ENCODE data around the gene CELSR1. TPM values are rescaled to one million over a fixed set of nuclear protein-coding genes. Genes with fewer than 3 reads are reported as not detected.

The CELSR1 gene
- total RNA-seq, 1 experiment from 2014 or later = 33.2 TPM

DNA sequence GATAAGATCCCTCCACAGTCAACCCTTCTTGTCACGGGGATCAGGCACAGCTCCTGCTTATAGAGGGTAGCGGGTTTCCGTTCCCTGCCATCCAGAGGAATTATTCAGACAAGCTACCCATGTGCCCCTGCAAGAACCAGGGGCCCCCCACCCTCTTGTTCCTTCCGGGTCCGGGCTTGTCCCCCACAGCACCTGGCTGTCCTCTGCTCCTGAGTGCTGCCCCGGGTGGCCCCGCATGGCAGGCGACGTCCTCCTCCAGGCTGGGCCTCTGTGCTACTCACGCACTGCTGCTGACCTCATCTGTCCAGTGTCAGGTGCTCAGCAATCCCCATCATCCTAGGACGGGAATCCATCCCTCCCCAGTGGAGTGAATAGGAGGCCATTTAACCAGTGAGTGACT, 24.7 kb downstream of the CELSR1 start:
- no peaks in the 10 kb centered on the region for H3K9me3 Mint-ChIP-seq (ENCODE audit: unreplicated experiment)
- H3K27me3 Mint-ChIP-seq (ENCODE audit: insufficient read depth, unreplicated experiment) = no peaks in the 10 kb centered on the region
- no peaks in the 10 kb centered on the region for H3K4me1 Mint-ChIP-seq (ENCODE audit: low read depth, unreplicated experiment)
- BruUV-seq (replicated peaks) = no TSS peak
- Histone ChIP-seq H3K4me3 (ENCODE audit: low read depth, low read length) (no peak overlapping the region), H3K27me3 (replicated peaks; ENCODE audit: control insufficient read depth, insufficient read depth, low read length) (no peaks in the 10 kb centered on the region), H3K36me3 (ENCODE audit: control insufficient read depth, insufficient read depth, low read length) (no peaks in the 10 kb centered on the region), H3K4me1 (no peaks in the 10 kb centered on the region), H3K9me3 (no peaks in the 10 kb centered on the region)
- no peak overlapping the region for H3K27ac Mint-ChIP-seq (ENCODE audit: unreplicated experiment)
- peaks cover 6% of the 10 kb centered on the region for H3K36me3 Mint-ChIP-seq (ENCODE audit: insufficient read depth, unreplicated experiment)
- no peak overlapping the region for H3K4me3 Mint-ChIP-seq (ENCODE audit: unreplicated experiment)
- TF ChIP-seq, protein P1, sequence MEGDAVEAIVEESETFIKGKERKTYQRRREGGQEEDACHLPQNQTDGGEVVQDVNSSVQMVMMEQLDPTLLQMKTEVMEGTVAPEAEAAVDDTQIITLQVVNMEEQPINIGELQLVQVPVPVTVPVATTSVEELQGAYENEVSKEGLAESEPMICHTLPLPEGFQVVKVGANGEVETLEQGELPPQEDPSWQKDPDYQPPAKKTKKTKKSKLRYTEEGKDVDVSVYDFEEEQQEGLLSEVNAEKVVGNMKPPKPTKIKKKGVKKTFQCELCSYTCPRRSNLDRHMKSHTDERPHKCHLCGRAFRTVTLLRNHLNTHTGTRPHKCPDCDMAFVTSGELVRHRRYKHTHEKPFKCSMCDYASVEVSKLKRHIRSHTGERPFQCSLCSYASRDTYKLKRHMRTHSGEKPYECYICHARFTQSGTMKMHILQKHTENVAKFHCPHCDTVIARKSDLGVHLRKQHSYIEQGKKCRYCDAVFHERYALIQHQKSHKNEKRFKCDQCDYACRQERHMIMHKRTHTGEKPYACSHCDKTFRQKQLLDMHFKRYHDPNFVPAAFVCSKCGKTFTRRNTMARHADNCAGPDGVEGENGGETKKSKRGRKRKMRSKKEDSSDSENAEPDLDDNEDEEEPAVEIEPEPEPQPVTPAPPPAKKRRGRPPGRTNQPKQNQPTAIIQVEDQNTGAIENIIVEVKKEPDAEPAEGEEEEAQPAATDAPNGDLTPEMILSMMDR (IDR thresholded peaks at IDR 0.05; ENCODE audit: insufficient read depth in 1 of 2, low read depth in 1 of 2, low read length in 1 of 2, severe bottlenecking in 1 of 2, unreplicated experiment in 1 of 2) = no peak
- CTCF ChIA-PET = no interaction called here
- POLR2A ChIA-PET = no interaction called here
- no peak for DNase-seq
- intact Hi-C loops (cut with micrococcal nuclease; ENCODE audit: unreplicated experiment) = no loop called here

DNA sequence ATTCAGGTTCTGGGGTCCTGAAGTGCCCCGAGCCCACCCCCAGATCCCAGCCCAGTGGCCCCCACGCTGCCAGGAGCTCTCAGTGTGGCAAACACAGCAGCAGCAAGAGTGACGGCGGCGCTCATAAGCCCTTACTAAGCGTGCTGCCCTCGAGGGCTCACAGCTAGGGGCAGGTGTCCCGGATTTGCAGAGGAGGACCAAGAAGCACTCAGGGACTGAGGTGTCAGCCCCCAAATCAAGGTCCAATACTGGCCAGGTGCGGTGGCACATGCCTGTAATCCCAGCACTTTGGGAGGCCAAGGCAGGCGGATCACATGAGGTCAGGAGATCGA, 25.4 kb downstream of the CELSR1 start:
- Mint-ChIP-seq H3K36me3 (ENCODE audit: insufficient read depth, unreplicated experiment) (peaks cover 6% of the 10 kb centered on the region), H3K27me3 (ENCODE audit: insufficient read depth, unreplicated experiment) (no peaks in the 10 kb centered on the region), H3K4me1 (ENCODE audit: low read depth, unreplicated experiment) (no peaks in the 10 kb centered on the region), H3K9me3 (ENCODE audit: unreplicated experiment) (no peaks in the 10 kb centered on the region), H3K4me3 (ENCODE audit: unreplicated experiment) (no peak overlapping the region), H3K27ac (ENCODE audit: unreplicated experiment) (no peak overlapping the region)
- BruUV-seq (replicated peaks) = no TSS peak
- ChIA-PET POLR2A (no interaction called here), CTCF (no interaction called here)
- TF ChIP-seq, protein P1 (IDR thresholded peaks at IDR 0.05; ENCODE audit: insufficient read depth in 1 of 2, low read depth in 1 of 2, low read length in 1 of 2, severe bottlenecking in 1 of 2, unreplicated experiment in 1 of 2) = no peak
- Histone ChIP-seq H3K4me3 (ENCODE audit: low read depth, low read length) (no peak overlapping the region), H3K9me3 (no peaks in the 10 kb centered on the region), H3K4me1 (no peaks in the 10 kb centered on the region), H3K36me3 (ENCODE audit: control insufficient read depth, insufficient read depth, low read length) (no peaks in the 10 kb centered on the region), H3K27me3 (replicated peaks; ENCODE audit: control insufficient read depth, insufficient read depth, low read length) (no peaks in the 10 kb centered on the region)
- intact Hi-C loops (cut with micrococcal nuclease; ENCODE audit: unreplicated experiment) = no loop called here
- no peak for DNase-seq

- no peak for DNase-seq
- no TSS peak for BruUV-seq (replicated peaks)
These were observed 26.0 kb downstream of the CELSR1 start for GRCh38 chr22:46511151-46512038.

More at GRCh38 chr22:46511151-46512038, 26.0 kb downstream of the CELSR1 start:
- TF ChIP-seq, protein P1 (IDR thresholded peaks at IDR 0.05; ENCODE audit: insufficient read depth in 1 of 2, low read depth in 1 of 2, low read length in 1 of 2, severe bottlenecking in 1 of 2, unreplicated experiment in 1 of 2) = no peak
- H3K4me1 ChIP-seq = no peaks in the 10 kb centered on the region
- H3K4me3 ChIP-seq (ENCODE audit: low read depth, low read length) = no peak overlapping the region
- no peak overlapping the region for H3K27ac Mint-ChIP-seq (ENCODE audit: unreplicated experiment)
- no peak overlapping the region for H3K4me3 Mint-ChIP-seq (ENCODE audit: unreplicated experiment)
- H3K9me3 Mint-ChIP-seq (ENCODE audit: unreplicated experiment) = no peaks in the 10 kb centered on the region
- CTCF ChIA-PET = no interaction called here
- intact Hi-C loops (cut with micrococcal nuclease; ENCODE audit: unreplicated experiment) = no loop called here
- H3K27me3 Mint-ChIP-seq (ENCODE audit: insufficient read depth, unreplicated experiment) = no peaks in the 10 kb centered on the region
- POLR2A ChIA-PET = no interaction called here
- no peaks in the 10 kb centered on the region for H3K4me1 Mint-ChIP-seq (ENCODE audit: low read depth, unreplicated experiment)
- H3K36me3 Mint-ChIP-seq (ENCODE audit: insufficient read depth, unreplicated experiment) = peaks cover 6% of the 10 kb centered on the region
- H3K27me3 ChIP-seq (replicated peaks; ENCODE audit: control insufficient read depth, insufficient read depth, low read length) = no peaks in the 10 kb centered on the region
- H3K36me3 ChIP-seq (ENCODE audit: control insufficient read depth, insufficient read depth, low read length) = no peaks in the 10 kb centered on the region
- no peaks in the 10 kb centered on the region for H3K9me3 ChIP-seq
